Lung (tissue), 12 donors: ENCODE measurements around the gene FAM149B1. TPM values are rescaled to one million over a fixed set of nuclear protein-coding genes. Genes with fewer than 3 reads are reported as not detected.

Experiments used
- ATAC-seq: fragments of 200-7000 bp; cut with Tn5 transposase; one replicate; pipeline ENCODE4 v1.9.1; 2020; ENCODE audit warnings: moderate number of reproducible peaks; ENCODE audit not compliant: insufficient read depth, low FRiP score
- DNase-seq, 3 donors: peaks; one replicate each; pipeline ENCODE4 v3.0.0-alpha.2; 2013 to 2017
- H3K27ac ChIP-seq, 2 donors: one replicate each; pipeline ENCODE4 v1.5.1; 2013; ENCODE audit warnings: mild to moderate bottlenecking in 2 of 2, moderate library complexity in 2 of 2, control low read depth in 1 of 2, inconsistent platforms in 1 of 2, low read depth in 1 of 2, low read length in 1 of 2
- H3K27me3 ChIP-seq, 3 donors: one replicate each; pipeline ENCODE4 v1.5.1; 2013; ENCODE audit warnings: low read length in 2 of 3; ENCODE audit not compliant: control insufficient read depth in 3 of 3, insufficient read depth in 3 of 3
- H3K36me3 ChIP-seq, 4 donors: one replicate each; pipeline ENCODE4 v1.5.1; 2013; ENCODE audit warnings: low read length in 4 of 4, mild to moderate bottlenecking in 1 of 4, moderate library complexity in 1 of 4; ENCODE audit not compliant: control insufficient read depth in 4 of 4, insufficient read depth in 4 of 4
- H3K4me1 ChIP-seq, 5 donors: one replicate each; pipeline ENCODE4 v1.5.1; 2013; ENCODE audit warnings: low read length in 5 of 5, mild to moderate bottlenecking in 2 of 5, moderate library complexity in 1 of 5; ENCODE audit not compliant: control insufficient read depth in 5 of 5, insufficient read depth in 5 of 5
- H3K4me3 ChIP-seq: one replicate; pipeline ENCODE4 v1.5.1; 2013; ENCODE audit warnings: mild to moderate bottlenecking, control low read depth, moderate library complexity
- H3K9ac ChIP-seq, 2 donors: one replicate each; pipeline ENCODE4 v1.5.1; 2013; ENCODE audit warnings: low read length in 2 of 2, control low read depth in 1 of 2; ENCODE audit not compliant: insufficient read depth in 1 of 2
- H3K9me3 ChIP-seq, 4 donors: one replicate each; pipeline ENCODE4 v1.5.1; 2013; ENCODE audit warnings: low read length in 3 of 4, mild to moderate bottlenecking in 1 of 4, moderate library complexity in 1 of 4; ENCODE audit not compliant: control insufficient read depth in 4 of 4, insufficient read depth in 3 of 4
- WGBS, 2 donors: extraction: QIAGEN DNeasy Blood & Tissue Kit; methylation state at CpG; one replicate each; pipeline ENCODE4 v1.1.7; 2013; 5-methylcytosine and 5-hydroxymethylcytosine counted together
- polyA plus RNA-seq, 2 donors: library from polyadenylated mRNA; stranded (reverse); fragments of 200-250 nt; gene quantifications; one replicate each; pipeline ENCODE4 v1.2.1, GENCODE V29; 2013
- total RNA-seq, 2 donors: library from RNA; depleted of rRNA in 1 of 2; stranded (reverse); fragments of >200 nt in 1 of 2; gene quantifications; one replicate each; pipeline ENCODE4 v1.2.1, GENCODE V29; 2014 to 2021
- TF ChIP-seq, protein P1 (sequence below): IDR thresholded peaks from 2 replicates; pipeline ENCODE4 v1.5.1; 2012; ENCODE audit warnings: mild to moderate bottlenecking; ENCODE audit errors: control extremely low read depth, extremely low read depth
- donor health status: control.
- donor health status: control.
- donor health status: Bipolar disorder and iron deficiency.
- donor health status: healthy.
- donor health status: DM: yes; HTN: yes; CAD: no.

The FAM149B1 gene
- total and polyA plus RNA-seq, 4 donors: 10.7 to 35.9 (median 18.0) TPM

DNA sequence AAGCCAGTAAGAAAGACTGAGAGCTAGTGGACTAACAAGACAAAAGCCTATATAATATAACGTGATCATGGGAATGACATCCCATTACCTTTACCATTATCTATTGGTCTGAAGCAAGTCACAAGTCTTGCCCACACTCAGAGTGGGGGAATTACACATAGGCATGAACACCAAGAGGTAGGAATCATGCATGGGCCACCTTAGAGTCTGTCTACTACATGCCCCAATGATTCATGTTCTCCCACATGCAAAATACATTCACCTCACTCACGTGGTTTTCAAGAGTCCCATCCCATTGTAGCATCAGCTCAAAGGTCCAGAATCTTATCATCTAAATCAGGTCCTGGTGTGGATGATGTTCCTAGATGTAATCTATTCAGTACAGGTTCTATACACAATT lies 49.7 kb downstream of the FAM149B1 start:
- H3K4me1 ChIP-seq: no peaks in the 10 kb centered on the region
- no peaks in the 10 kb centered on the region for H3K27me3 ChIP-seq
- H3K4me3 ChIP-seq: no peak overlapping the region
- no peak overlapping the region for H3K27ac ChIP-seq
- H3K9me3 ChIP-seq: peaks cover 0 to 3% (median 0%) of the 10 kb centered on the region in 4 donors
- TF ChIP-seq, protein P1, sequence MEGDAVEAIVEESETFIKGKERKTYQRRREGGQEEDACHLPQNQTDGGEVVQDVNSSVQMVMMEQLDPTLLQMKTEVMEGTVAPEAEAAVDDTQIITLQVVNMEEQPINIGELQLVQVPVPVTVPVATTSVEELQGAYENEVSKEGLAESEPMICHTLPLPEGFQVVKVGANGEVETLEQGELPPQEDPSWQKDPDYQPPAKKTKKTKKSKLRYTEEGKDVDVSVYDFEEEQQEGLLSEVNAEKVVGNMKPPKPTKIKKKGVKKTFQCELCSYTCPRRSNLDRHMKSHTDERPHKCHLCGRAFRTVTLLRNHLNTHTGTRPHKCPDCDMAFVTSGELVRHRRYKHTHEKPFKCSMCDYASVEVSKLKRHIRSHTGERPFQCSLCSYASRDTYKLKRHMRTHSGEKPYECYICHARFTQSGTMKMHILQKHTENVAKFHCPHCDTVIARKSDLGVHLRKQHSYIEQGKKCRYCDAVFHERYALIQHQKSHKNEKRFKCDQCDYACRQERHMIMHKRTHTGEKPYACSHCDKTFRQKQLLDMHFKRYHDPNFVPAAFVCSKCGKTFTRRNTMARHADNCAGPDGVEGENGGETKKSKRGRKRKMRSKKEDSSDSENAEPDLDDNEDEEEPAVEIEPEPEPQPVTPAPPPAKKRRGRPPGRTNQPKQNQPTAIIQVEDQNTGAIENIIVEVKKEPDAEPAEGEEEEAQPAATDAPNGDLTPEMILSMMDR: no peak
- WGBS, 2 donors: 93 to 94% methylated on average over 2 of the region's 2 CpGs
- H3K9ac ChIP-seq: no peak overlapping the region
- H3K36me3 ChIP-seq: peaks cover 5 to 26% (median 15%) of the 10 kb centered on the region in 4 donors
- ATAC-seq (no peak), DNase-seq (no peak)

DNA sequence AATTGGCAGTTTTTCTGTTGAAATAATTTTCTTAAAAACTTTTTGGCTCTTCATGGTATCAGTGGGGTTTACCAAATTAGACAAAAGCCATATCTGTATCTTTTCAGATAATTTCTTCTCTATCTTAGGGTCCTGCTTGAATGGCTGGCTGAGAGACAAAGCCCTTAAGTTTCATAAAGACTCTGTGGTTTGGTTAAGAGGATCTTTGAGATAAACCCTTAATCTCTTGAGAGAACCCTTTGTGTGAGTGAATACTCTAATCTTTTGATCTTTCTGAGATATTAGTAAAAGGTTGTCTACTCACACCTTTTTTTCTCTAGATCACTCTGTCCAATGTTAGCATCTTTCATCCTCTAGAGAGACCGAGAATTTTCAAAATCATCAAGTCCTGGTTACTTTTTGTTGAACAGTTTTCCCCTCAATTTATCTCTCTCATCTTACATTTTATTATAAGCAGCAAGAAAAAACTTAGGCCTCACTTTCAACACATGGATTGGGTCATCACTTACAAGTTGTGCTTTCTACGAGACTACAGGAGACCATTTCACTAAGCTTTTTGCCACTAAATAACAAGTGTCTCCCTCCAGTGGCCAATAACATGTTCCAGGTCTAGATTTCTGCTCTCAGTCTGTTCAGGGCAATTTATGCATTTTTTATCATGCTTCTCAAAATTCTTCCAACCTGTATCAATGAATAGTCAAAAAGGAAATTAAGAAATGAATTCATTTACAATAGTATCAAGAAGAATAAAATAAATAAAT lies 50.7 kb downstream of the FAM149B1 start:
- TF ChIP-seq, protein P1: no peak
- peaks cover 0 to 3% (median 0%) of the 10 kb centered on the region in 4 donors for H3K9me3 ChIP-seq
- peaks cover 5 to 24% (median 15%) of the 10 kb centered on the region in 4 donors for H3K36me3 ChIP-seq
- DNase-seq (no peak), ATAC-seq (no peak)
- no peak overlapping the region for H3K9ac ChIP-seq
- no peak overlapping the region for H3K4me3 ChIP-seq
- H3K27ac ChIP-seq: no peak overlapping the region
- H3K27me3 ChIP-seq: no peaks in the 10 kb centered on the region
- 85 to 87% methylated on average over 2 of the region's 2 CpGs for WGBS, 2 donors
- H3K4me1 ChIP-seq: no peaks in the 10 kb centered on the region

DNA sequence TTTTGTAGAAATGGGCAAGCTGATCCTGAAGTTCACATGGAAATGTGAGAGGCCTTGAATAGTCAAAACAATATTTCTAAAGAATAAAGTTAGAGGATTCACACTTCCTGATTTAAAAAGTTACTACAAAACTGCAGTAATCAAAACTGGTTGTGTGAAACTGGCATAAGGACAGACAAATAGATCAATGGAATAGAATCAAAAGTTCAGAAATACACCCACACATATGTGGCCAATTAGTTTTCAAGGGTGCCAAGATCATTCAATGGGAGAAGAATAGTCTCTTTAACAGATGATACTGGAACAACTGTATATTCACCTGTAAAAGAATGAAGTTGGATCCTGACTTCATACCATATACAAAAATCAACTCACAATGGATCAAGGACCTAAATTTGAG lies 51.5 kb downstream of the FAM149B1 start:
- Histone ChIP-seq H3K36me3 (peaks cover 5 to 24% (median 15%) of the 10 kb centered on the region in 4 donors), H3K4me3 (no peak overlapping the region), H3K9ac (no peak overlapping the region), H3K4me1 (no peaks in the 10 kb centered on the region), H3K9me3 (peaks cover 0 to 3% (median 0%) of the 10 kb centered on the region in 4 donors), H3K27me3 (no peaks in the 10 kb centered on the region), H3K27ac (no peak overlapping the region)
- no peak for DNase-seq
- ATAC-seq: no peak
- TF ChIP-seq, protein P1: no peak
